Right ventricle myocardium superior (tissue), 1 donor: Measurements from ENCODE around the gene LRATD1. TPM values are rescaled to one million over a fixed set of nuclear protein-coding genes. Genes with fewer than 3 reads are reported as not detected.
A peak's percentile ranks its signal among the peaks of the same experiment; 100 is the strongest.
"Not testable (repeated sequence)": the region's sequence is repeated elsewhere in the genome, so short reads cannot be mapped to it uniquely, and the experiment has no call there.

Experiments
- ATAC-seq: fragments of 200-7000 bp; cut with Tn5 transposase; one replicate; pipeline ENCODE4 v1.9.1; 2020; ENCODE audit warnings: mild to moderate bottlenecking; ENCODE audit not compliant: poor library complexity
- DNase-seq: peaks from one replicate; pipeline ENCODE4 v3.0.0-alpha.2; 2020
- intact Hi-C: fragments of 100-400 bp; cut with DNase I; formaldehyde crosslinking; loops from one replicate; pipeline ENCODE4 v1.11.2; 2022
- long read RNA-seq: library from polyadenylated mRNA; unstranded; transcript quantifications from one replicate; pipeline ENCODE4 v2.0.0, GENCODE V29; 2021
- total RNA-seq: library from RNA; stranded (reverse); fragmentation: NEBNext Ultra II Directional; extraction: Animal tissue kit (Norgen Biotek cat#: 25700); gene quantifications from one replicate; pipeline ENCODE4 v1.2.1, GENCODE V29; 2021
- donor health status: DM: no; HTN: yes; CAD: no; lungs with severe emphysema.

Gene LRATD1
- 3.0 TPM for total RNA-seq
- long read RNA-seq, full-length matches to known transcripts, result 3 of 7 reads
- long read RNA-seq, partial matches to known transcripts, result 0 of 7 reads
- long read RNA-seq, other reads (novel, unspliced or antisense), result 4 of 7 reads

- intact Hi-C loops, result no loop called here
- DNase-seq (peak; percentile 86), ATAC-seq (peak; percentile 83)
These were observed at the start of gene LRATD1 for GRCh38 chr2:14632133-14632936. Gene LRATD1 (plus strand): TSS chr2:14632717. CDS start chr2:14633980, 1,263 bp downstream.

DNA sequence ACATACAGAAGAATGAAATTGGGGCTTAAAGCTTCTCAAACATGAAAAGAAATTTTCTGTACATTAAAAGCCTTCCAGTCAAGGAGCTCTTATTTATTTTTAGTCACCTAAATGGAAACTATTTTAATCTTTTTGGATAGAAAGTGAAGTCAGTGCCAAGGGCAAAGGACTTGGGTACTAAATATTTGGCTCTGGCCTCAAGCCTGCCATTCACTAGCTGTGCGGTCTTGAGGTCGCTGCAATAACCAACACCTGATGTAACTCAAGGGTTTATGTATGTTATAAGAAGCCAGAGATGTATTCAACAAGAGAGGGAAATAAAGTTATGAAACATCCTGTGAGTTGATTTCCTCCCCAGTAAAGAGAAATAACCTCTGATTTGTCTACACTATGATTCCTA, 49.5 kb upstream of the LRATD1 start:
- ATAC-seq (peak; percentile 61), DNase-seq (no peak)
- intact Hi-C loops, result no loop called here

DNA sequence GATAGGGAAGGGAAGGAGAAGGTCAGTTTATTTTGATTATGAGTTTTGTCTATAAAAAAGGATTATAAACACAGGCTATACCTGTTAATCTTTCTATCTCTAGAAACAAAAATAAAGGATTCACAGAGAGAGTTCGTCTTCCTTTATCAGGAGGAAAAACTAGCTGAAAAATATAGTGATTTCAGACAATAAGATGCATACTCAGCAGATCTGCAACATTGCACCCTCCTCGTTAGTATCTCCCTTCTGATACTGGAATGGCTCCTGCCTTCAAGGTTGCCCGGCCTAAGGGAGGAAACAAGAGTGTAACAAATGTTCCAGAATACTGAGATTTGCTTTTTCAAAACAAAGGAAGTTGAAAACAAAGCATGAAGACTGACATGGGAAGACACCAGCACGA, 48.7 kb upstream of the LRATD1 start:
- DNase-seq (no peak), ATAC-seq (no peak)
- intact Hi-C loops, result no loop called here

DNA sequence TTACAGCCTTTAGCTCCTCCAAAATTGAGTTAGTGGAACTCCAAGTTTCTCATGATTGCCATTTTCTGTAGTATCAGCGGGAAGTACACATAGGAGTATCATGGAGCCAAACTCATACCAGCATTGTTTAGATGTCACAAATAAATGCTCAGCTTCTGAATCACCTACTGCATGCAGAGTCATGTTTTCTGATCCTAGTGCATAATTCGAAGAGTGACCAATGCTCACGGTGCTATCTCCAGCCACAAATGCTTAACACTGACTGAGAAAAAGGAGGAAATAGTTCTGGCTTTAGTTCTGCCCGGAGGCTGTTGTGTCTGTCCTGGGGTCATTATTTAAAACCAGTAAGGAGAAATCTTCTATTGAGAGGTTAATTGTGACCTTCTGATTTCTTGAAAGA, 45.4 kb upstream of the LRATD1 start:
- DNase-seq, result no peak
- intact Hi-C loops, result no loop called here
- ATAC-seq, result no peak

DNA sequence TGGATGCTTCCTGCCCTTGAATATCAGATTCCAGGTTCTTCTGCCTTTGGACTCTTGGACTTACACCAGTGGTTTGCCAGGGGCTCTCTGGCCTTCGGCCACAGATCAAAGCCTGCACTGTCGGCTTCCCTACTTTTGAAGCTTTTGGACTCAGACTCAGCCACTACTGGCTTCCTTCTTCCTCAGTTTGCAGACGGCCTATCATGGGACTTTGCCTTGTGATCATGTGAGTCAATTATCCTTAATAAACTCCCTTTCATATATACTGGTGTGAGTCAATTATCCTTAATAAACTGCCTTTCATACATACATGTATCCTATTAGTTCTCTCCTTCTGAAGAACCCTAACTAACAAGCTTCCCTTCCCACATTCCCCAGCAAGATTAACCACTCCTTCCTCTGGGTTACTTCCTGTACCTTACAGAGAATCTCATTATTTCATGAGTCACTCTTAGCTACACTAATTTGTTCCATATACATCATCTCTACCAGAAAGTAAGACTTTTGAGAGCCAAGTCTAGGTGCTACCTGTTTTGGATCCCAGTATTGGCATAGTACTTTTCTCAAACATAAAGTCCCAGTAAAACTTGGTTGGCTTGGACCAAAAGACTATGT, 31.3 kb upstream of the LRATD1 start:
- DNase-seq (no peak), ATAC-seq (no peak)
- intact Hi-C loops, result no loop called here

GRCh38 chr2:14602309-14602708, 30.2 kb upstream of the LRATD1 start:
- no peak for ATAC-seq
- intact Hi-C loops, result no loop called here

DNA sequence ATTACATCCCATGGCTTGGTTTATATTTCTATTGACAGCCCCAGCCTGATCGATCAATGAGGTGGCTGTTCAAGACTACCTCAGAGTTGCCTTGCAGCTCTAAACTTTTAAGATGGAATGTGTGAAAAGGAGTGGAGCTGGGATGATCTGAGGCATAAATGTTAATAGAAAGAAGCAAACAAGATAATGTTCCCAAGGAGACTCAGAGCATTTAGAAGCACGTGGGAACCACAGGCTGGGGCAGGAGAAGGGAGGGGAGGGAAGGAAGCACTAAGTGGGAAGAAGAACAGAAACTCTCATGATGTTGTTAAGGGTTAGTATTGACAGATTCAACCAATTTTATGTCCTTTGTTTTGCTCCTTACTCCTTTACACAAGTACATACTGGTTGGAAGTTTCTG, 28.8 kb upstream of the LRATD1 start:
- intact Hi-C loops, result no loop called here
- no peak for DNase-seq
- no peak for ATAC-seq

More at GRCh38 chr2:14602309-14602708, 30.2 kb upstream of the LRATD1 start:
- DNase-seq, result no peak

DNA sequence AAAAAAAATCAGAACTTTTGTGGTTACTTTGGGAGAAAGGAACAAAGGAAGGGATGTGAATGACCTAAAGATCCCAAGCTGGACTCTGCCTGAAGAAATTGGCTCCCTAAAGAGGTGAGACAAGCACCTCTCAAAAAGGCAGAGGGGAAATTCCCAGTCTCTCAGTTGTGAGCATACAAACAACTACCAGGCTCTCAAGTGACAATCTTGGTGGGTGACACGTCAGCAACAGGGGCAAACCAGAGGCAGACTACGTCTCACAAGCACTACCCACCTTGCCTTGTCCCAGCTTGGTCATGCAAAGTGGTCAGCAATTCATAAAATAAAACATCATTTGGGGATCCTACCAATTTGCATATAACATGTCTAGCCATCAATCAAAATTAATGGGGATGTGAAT, 24.3 kb upstream of the LRATD1 start:
- no peak for ATAC-seq
- intact Hi-C loops, result no loop called here
- no peak for DNase-seq

DNA sequence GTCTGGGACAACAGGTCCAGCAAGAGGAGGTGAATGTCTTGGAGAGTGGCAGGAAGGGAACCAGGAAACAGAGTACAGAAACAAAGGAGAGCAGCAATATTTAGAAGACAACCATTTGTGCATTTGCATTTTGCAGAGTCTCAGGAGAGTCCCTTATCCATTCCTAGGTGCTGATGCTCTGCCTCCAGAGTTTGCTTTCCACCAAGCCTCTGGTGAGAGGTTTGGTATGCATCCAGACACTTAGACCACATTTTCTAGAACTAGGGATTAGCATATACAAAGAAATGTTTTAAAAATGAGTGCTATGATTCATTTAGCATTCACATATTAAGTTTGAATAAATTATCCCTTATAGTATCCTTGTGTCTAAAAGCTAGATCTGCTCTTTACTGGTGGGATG, 18.5 kb upstream of the LRATD1 start:
- DNase-seq, result no peak
- intact Hi-C loops, result no loop called here
- no peak for ATAC-seq

DNA sequence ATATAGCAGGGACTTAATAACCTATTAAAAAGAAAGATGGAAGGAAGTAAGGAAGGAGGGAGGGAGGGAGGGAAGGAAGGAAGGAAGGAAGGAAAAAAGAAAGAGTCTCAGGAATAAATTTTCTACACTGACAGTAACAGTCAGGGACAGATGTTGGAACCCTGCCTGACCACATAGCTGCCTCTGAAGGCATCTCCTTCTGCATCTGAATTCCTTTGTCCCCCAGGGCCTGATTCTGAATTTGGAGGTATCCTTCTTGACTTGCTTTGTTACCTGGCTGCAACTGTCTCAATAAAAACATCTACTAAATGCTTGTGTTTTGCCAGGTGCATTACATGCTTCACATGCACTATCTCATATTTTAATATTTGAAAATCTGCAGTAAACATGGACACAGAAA, 17.4 kb upstream of the LRATD1 start:
- intact Hi-C loops, result no loop called here
- ATAC-seq, result no peak
- DNase-seq, result no peak

DNA sequence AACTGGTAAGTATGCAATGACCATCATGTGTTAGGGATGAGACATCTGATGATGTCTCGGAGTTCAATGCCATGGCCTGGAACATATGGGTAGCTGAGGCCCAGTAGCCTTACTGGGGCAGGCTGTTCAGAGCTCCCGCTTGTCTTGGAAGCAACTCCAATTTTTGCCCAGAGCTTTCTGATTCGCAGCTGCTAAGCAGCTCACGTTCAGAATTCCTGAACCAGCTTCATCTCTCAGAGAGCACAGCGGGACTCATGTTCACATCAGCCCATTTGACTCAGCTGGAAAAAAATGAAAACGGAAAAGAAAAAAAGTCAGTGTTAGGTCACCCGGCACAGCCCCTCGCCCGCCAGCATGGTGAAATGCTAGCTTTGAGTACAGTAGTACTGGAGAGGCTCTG, 16.8 kb upstream of the LRATD1 start:
- intact Hi-C loops, result no loop called here
- DNase-seq (no peak), ATAC-seq (no peak)

DNA sequence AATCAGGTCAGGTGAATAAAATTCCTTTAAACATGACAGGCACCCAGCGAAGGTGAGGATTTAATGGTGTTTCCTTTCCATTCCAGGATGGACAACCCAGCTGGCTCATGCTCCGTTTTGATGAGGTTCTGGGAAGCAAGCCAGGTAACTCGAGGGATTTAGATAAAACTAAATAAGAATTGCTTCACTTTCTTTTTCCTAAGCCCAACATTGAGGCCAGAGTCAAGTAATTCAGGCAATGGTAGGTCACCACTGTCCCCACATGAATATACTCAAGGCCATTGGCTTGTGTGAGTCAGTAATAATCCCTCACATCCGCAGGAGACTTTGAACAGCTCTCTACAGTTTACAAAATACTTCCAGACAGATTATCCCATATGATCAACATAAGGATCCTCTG, 16.2 kb upstream of the LRATD1 start:
- DNase-seq (no peak), ATAC-seq (no peak)
- intact Hi-C loops, result no loop called here

DNA sequence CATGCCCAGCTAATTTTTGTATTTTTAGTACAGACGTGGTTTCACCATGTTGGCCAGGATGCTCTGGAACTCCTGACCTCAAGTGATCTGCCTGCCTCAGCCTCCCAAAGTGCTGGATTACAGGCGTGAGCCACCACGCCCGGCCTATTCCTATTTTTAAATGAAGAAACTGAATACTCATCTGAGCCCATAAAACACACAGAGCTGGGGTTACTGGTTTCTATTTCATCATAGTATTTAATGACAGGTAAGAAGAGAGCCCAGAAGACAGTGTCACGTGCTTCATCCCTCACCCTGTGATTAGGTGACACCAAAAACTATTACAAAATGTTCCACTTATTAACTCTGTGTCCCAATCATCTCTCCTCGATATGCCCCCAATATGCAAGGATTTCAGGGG, 15.6 kb upstream of the LRATD1 start:
- DNase-seq (no peak), ATAC-seq (no peak)
- intact Hi-C loops, result no loop called here

DNA sequence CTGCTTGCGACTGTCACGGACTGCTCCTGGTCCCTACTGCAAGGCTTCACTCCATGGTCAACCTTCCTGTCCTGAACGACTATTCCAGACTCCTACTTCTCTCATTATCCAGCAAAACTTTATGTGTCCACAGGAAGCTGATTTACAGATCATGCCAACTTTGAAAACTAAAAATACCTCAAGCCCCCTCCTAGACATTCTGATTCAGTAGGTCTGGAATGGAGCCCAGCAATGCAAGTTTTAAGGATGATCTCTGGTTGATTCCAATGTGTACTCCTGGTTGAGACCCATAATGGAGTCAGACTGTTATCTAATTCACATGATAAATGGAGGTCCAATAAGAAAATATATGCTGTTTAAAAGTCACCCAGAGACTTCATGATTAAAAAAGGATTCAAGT, 13.1 kb upstream of the LRATD1 start:
- intact Hi-C loops, result no loop called here
- no peak for DNase-seq
- ATAC-seq, result no peak

GRCh38 chr2:14621114-14621513, 11.4 kb upstream of the LRATD1 start:
- ATAC-seq, result no peak
- intact Hi-C loops, result no loop called here

GRCh38 chr2:14621906-14622549, 10.5 kb upstream of the LRATD1 start:
- intact Hi-C loops, result no loop called here
- ATAC-seq (no peak), DNase-seq (no peak)

More at GRCh38 chr2:14621114-14621513, 11.4 kb upstream of the LRATD1 start:
- DNase-seq, result no peak

- DNase-seq, ATAC-seq, intact Hi-C loops: not testable (repeated sequence)
These were observed 10.0 kb upstream of the LRATD1 start for GRCh38 chr2:14622550-14622939.

DNA sequence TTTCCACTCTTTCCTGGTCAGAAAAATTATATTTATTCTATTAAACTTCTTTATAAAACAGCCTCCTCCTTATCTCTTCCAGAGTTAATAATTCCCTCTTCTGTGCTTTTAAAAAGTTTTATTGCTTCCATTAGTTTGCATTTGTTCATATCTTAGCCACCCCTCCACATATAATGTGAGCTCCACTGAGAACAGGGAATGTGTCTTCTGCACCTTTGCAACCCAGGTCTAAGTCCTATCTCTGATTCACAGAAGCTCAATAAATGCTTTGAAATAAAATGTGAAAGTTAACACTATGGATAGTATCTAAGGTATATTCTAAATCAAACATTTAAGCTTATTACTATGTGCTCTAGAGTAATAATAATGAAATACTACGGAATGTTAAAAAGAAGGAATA, 9.3 kb upstream of the LRATD1 start:
- ATAC-seq, result no peak
- no peak for DNase-seq
- intact Hi-C loops, result no loop called here

DNA sequence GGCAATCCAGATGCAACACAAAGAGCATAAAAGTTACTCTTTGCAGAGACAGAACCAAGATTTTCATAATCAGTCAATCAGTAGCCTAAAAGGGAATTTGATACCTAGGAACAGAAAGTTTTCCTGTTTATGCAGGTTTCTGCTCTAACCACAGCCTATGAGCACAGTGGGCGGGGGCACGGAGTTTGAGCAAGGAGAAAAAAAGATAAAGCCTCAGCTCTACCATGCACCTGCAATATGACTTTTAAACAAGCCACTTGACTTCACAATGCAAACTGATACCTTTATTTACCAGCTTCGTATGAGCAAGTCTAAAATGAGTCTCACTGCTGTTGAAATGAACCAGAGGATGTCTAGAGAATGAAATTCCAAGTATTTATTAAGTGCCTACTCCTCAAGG, 5.6 kb upstream of the LRATD1 start:
- ATAC-seq, result no peak
- intact Hi-C loops, result no loop called here
- DNase-seq, result no peak

DNA sequence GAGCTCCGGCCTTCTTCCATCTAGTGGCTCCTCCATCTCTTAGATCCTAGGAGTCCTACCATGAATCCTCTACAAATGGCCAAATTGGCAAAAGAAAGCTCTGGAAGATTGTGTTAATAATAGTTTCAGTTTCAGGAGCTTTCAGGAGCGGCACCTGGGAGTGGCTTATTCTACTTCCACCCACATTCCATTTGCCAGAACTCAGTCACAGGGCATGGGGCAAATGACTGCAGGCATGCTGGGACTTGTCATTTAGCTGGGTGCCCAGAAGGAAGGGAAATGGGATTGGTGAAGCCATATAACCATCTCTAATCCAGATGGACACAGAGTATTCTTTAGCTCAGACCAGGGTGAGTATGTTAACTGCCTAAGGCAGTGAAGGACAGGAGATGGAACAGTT, 3.6 kb upstream of the LRATD1 start:
- DNase-seq (no peak), ATAC-seq (no peak)
- intact Hi-C loops, result no loop called here
